WI38 (cell line): ENCODE results near the gene LRP1B.

ENCODE experiments used
- H3K4me3 ChIP-seq: 2 replicates; pipeline ENCODE4 v1.5.1; 2011; ENCODE audit warnings: low read depth, mild to moderate bottlenecking, control low read depth, low read length
- TF ChIP-seq, protein P1 (sequence below): IDR thresholded peaks from 2 replicates; pipeline ENCODE4 v1.5.1; 2012; ENCODE audit warnings: low read depth, mild to moderate bottlenecking, control low read depth, low read length

Gene LRP1B

DNA sequence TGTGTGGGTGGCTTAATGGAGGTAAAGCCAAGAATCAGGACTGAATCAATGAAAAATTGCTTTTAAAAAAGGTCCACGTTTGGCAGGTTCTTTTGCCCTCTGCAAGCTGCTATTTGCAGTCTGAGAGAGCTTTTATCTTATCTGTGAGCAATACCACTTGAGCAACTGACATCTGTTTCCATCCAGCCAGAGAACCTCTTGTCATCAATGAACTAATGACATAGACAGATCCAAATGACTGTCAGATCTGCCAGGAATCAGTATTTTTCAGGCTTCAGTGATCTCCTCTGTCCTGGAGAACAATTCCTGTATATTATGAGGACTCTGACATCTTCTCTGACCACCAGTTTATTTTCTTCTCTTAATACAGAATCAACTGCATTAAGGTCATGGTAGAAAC is 608.1 kb downstream of the LRP1B start:
- no peak overlapping the region for H3K4me3 ChIP-seq
- TF ChIP-seq, protein P1, sequence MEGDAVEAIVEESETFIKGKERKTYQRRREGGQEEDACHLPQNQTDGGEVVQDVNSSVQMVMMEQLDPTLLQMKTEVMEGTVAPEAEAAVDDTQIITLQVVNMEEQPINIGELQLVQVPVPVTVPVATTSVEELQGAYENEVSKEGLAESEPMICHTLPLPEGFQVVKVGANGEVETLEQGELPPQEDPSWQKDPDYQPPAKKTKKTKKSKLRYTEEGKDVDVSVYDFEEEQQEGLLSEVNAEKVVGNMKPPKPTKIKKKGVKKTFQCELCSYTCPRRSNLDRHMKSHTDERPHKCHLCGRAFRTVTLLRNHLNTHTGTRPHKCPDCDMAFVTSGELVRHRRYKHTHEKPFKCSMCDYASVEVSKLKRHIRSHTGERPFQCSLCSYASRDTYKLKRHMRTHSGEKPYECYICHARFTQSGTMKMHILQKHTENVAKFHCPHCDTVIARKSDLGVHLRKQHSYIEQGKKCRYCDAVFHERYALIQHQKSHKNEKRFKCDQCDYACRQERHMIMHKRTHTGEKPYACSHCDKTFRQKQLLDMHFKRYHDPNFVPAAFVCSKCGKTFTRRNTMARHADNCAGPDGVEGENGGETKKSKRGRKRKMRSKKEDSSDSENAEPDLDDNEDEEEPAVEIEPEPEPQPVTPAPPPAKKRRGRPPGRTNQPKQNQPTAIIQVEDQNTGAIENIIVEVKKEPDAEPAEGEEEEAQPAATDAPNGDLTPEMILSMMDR: no peak

GRCh38 chr2:141522048-141522447 is 608.8 kb downstream of the LRP1B start:
- TF ChIP-seq, protein P1: no peak
- no peak overlapping the region for H3K4me3 ChIP-seq

GRCh38 chr2:141519906-141520305 is 610.9 kb downstream of the LRP1B start:
- TF ChIP-seq, protein P1: no peak
- no peak overlapping the region for H3K4me3 ChIP-seq

GRCh38 chr2:141517852-141518421 is 612.9 kb downstream of the LRP1B start:
- TF ChIP-seq, protein P1: no peak
- no peak overlapping the region for H3K4me3 ChIP-seq

DNA sequence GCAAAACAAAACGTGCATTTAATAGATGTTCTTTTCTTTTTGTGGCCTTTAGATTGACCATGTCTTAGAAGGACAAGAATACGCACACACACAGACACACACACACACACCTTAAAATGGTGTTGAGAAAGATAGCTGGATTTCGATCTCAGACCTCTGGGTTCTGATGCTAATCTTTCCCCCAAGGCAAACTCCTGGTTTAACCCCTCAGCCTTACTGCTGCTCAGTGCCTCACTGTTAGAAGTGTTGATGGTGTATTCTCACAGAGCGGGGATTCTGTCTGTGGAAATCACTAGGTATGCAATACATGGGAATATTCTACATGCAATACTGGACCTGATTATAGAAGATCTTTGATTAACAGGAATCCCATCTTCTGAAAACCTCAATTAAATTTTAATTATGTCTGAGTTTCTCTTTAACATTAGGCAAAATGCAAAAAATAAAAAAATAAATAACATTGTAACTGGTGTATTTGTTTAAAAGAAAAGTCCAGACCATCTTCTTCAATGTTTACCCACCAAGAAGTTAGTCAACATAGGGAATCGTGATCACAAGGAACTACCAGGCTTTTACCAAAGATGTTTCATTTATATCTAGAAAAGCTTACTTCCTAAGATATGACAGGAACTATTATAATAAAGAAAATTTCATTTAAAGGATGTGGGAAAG is 613.5 kb downstream of the LRP1B start:
- H3K4me3 ChIP-seq: no peak overlapping the region
- TF ChIP-seq, protein P1: no peak

- TF ChIP-seq, protein P1: no peak
- H3K4me3 ChIP-seq: no peak overlapping the region
Measured at GRCh38 chr2:141515931-141516330, 614.9 kb downstream of the LRP1B start.

GRCh38 chr2:141513853-141514252 is 617.0 kb downstream of the LRP1B start:
- TF ChIP-seq, protein P1: no peak
- H3K4me3 ChIP-seq: no peak overlapping the region
